GM19351 (cell line): ENCODE data around the gene CASKIN2.
A peak's percentile ranks its signal among the peaks of the same experiment; 100 is the strongest.

Experiments used
- ATAC-seq: cut with Tn5 transposase; IDR thresholded peaks from one replicate; pipeline ENCODE4 v1.9.1; 2021; ENCODE audit warnings: mild to moderate bottlenecking, moderate library complexity; ENCODE audit not compliant: unreplicated experiment

Gene CASKIN2

GRCh38 chr17:75515496-75516254, at the start of gene CASKIN2:
CASKIN2 (minus strand) TSS chr17:75515537; CDS start chr17:75513804, 1,733 bp downstream.
- peak; percentile 34 for ATAC-seq

- ATAC-seq = no peak
Observed at GRCh38 chr17:75565066-75565465, 49.7 kb upstream of the CASKIN2 start.

- ATAC-seq = no peak
Observed at GRCh38 chr17:75564195-75564594, 48.9 kb upstream of the CASKIN2 start.

- ATAC-seq = no peak
Observed at GRCh38 chr17:75563063-75563758, 47.9 kb upstream of the CASKIN2 start.

GRCh38 chr17:75561927-75562603, 46.7 kb upstream of the CASKIN2 start:
- ATAC-seq = no peak

GRCh38 chr17:75559958-75560533, 44.7 kb upstream of the CASKIN2 start:
- ATAC-seq = no peak

- ATAC-seq = no peak
Observed at GRCh38 chr17:75558666-75559530, 43.6 kb upstream of the CASKIN2 start.

GRCh38 chr17:75557852-75558665, 42.7 kb upstream of the CASKIN2 start:
- ATAC-seq = no peak

- no peak for ATAC-seq
Observed at GRCh38 chr17:75557075-75557851, 41.9 kb upstream of the CASKIN2 start.

- no peak for ATAC-seq
Observed at GRCh38 chr17:75555679-75556153, 40.4 kb upstream of the CASKIN2 start.

GRCh38 chr17:75553295-75554110, 38.2 kb upstream of the CASKIN2 start:
- no peak for ATAC-seq

- ATAC-seq = no peak
Observed at GRCh38 chr17:75552425-75553294, 37.3 kb upstream of the CASKIN2 start.

- no peak for ATAC-seq
Observed at GRCh38 chr17:75551266-75551665, 35.9 kb upstream of the CASKIN2 start.

GRCh38 chr17:75550139-75550465, 34.8 kb upstream of the CASKIN2 start:
- ATAC-seq = no peak

- ATAC-seq = no peak
Observed at GRCh38 chr17:75549246-75550138, 34.2 kb upstream of the CASKIN2 start.

GRCh38 chr17:75548813-75549212, 33.5 kb upstream of the CASKIN2 start:
- ATAC-seq = no peak
